ENCODE measurements around the gene FBXL15. TPM values are rescaled to one million over a fixed set of nuclear protein-coding genes. Genes with fewer than 3 reads are reported as not detected.

Gene FBXL15
- polyA plus RNA-seq, 1 donor (not counting 4 experiments of a cell fraction or from before 2014, with no cell fraction given) = 3.1 TPM

- Histone ChIP-seq H2AFZ (ENCODE audit: control insufficient read depth, low read length) (no peak overlapping the region), H3K27ac (ENCODE audit: control insufficient read depth, insufficient read depth, low read length) (peak overlapping the region; percentile 26), H3K4me3 (ENCODE audit: control insufficient read depth in 2 of 3, extremely low read depth in 1 of 3, insufficient read depth in 2 of 3, low read depth in 1 of 3, low read length in 3 of 3) (no peak overlapping the region), H4K20me1 (ENCODE audit: control insufficient read depth, extremely low read depth, insufficient read depth, low read length) (peaks cover 3% of the 10 kb centered on the region), H3K9me1 (ENCODE audit: control insufficient read depth, extremely low read depth, insufficient read depth, low read length) (no peaks in the 10 kb centered on the region), H3K4me1 (ENCODE audit: control insufficient read depth, extremely low read depth, insufficient read depth, low read length) (peaks cover 22% of the 10 kb centered on the region), H3K4me2 (ENCODE audit: control insufficient read depth, extremely low read depth, insufficient read depth, low read depth, low read length) (peak overlapping the region; percentile 58), H3K27me3 (ENCODE audit: control insufficient read depth, extremely low read depth, insufficient read depth, low read length) (no peaks in the 10 kb centered on the region), H3K36me3 (ENCODE audit: control insufficient read depth in 2 of 2, extremely low read depth in 1 of 2, insufficient read depth in 2 of 2, low read length in 2 of 2) (peaks cover 20 to 25% of the 10 kb centered on the region in 2 experiments), H3K9ac (ENCODE audit: control insufficient read depth, extremely low read depth, insufficient read depth, low read length) (peak overlapping the region; percentile 33), H3K9me3 (ENCODE audit: control insufficient read depth, low read depth, low read length) (no peaks in the 10 kb centered on the region), H3K79me2 (ENCODE audit: control insufficient read depth, insufficient read depth, low read length) (no peaks in the 10 kb centered on the region)
- peak; percentile 83 for DNase-seq (ENCODE audit: low read depth, low spot score)
- dilution Hi-C loops (cut with MboI; ENCODE audit: extremely low pct_ligation_motif_present, low sequenced_read_pairs) = no loop called here
- TF ChIP-seq CTCF (optimal IDR thresholded peaks at IDR 0.05 in 1 of 3, IDR thresholded peaks at IDR 0.05 in 1 of 3, conservative IDR thresholded peaks at IDR 0.05 in 1 of 3; ENCODE audit: extremely low read depth in 1 of 3, insufficient read depth in 2 of 3, low read length in 3 of 3) (peak in 1 of 3 experiments; percentile 9), EZH2 (IDR thresholded peaks at IDR 0.05; ENCODE audit: low read length) (no peak)
- FAIRE-seq = peak; percentile 87
Measured at GRCh38 chr10:102401735-102402511, 18.7 kb upstream of the FBXL15 start.

DNA sequence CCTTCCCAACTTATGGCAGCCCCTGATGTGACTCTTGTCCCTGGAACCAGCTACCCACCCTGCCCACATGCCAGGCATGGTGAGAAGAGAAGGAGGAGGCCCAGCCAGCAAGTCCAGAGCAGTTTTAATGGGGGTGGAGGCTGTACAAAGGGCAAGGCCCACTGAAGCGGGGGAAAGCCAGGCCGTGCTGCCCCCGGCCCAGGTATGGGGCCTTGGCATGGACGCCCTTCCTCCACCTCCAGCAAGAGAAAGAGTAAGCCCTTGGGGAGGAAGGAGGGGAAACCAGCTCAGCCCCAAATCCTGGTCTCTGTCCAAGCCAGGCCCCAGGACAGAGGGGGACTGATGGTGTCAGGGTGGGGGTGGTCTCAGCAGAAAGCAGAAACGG lies 18.1 kb upstream of the FBXL15 start:
- H3K27ac ChIP-seq (ENCODE audit: control insufficient read depth, insufficient read depth, low read length) = no peak overlapping the region
- no peak overlapping the region for H3K9ac ChIP-seq (ENCODE audit: control insufficient read depth, extremely low read depth, insufficient read depth, low read length)
- no peak for DNase-seq (ENCODE audit: low read depth, low spot score)
- H3K9me3 ChIP-seq (ENCODE audit: control insufficient read depth, low read depth, low read length) = no peaks in the 10 kb centered on the region
- dilution Hi-C loops (cut with MboI; ENCODE audit: extremely low pct_ligation_motif_present, low sequenced_read_pairs) = no loop called here
- H3K4me2 ChIP-seq (ENCODE audit: control insufficient read depth, extremely low read depth, insufficient read depth, low read depth, low read length) = no peak overlapping the region
- H3K79me2 ChIP-seq (ENCODE audit: control insufficient read depth, insufficient read depth, low read length) = no peaks in the 10 kb centered on the region
- no peaks in the 10 kb centered on the region for H3K9me1 ChIP-seq (ENCODE audit: control insufficient read depth, extremely low read depth, insufficient read depth, low read length)
- H3K4me3 ChIP-seq (ENCODE audit: control insufficient read depth in 2 of 3, extremely low read depth in 1 of 3, insufficient read depth in 2 of 3, low read depth in 1 of 3, low read length in 3 of 3) = no peak overlapping the region
- H4K20me1 ChIP-seq (ENCODE audit: control insufficient read depth, extremely low read depth, insufficient read depth, low read length) = peaks cover 3% of the 10 kb centered on the region
- no peak overlapping the region for H2AFZ ChIP-seq (ENCODE audit: control insufficient read depth, low read length)
- peaks cover 2% of the 10 kb centered on the region for H3K27me3 ChIP-seq (ENCODE audit: control insufficient read depth, extremely low read depth, insufficient read depth, low read length)
- TF ChIP-seq CTCF (optimal IDR thresholded peaks at IDR 0.05 in 1 of 3, IDR thresholded peaks at IDR 0.05 in 1 of 3, conservative IDR thresholded peaks at IDR 0.05 in 1 of 3; ENCODE audit: extremely low read depth in 1 of 3, insufficient read depth in 2 of 3, low read length in 3 of 3) = no peak
- TF ChIP-seq EZH2 (IDR thresholded peaks at IDR 0.05; ENCODE audit: low read length) = no peak
- H3K4me1 ChIP-seq (ENCODE audit: control insufficient read depth, extremely low read depth, insufficient read depth, low read length) = peaks cover 23% of the 10 kb centered on the region
- peaks cover 18 to 21% of the 10 kb centered on the region in 2 experiments for H3K36me3 ChIP-seq (ENCODE audit: control insufficient read depth in 2 of 2, extremely low read depth in 1 of 2, insufficient read depth in 2 of 2, low read length in 2 of 2)
- FAIRE-seq = no peak

Measured in keratinocyte (primary cell).